ENCODE measurements around the gene KRIT1.

The KRIT1 gene

GRCh38 chr7:92156990-92157389 lies 88.7 kb downstream of the KRIT1 start:
- in situ Hi-C loops (cut with MboI; ENCODE audit: low sequenced_read_pairs), result no loop called here

DNA sequence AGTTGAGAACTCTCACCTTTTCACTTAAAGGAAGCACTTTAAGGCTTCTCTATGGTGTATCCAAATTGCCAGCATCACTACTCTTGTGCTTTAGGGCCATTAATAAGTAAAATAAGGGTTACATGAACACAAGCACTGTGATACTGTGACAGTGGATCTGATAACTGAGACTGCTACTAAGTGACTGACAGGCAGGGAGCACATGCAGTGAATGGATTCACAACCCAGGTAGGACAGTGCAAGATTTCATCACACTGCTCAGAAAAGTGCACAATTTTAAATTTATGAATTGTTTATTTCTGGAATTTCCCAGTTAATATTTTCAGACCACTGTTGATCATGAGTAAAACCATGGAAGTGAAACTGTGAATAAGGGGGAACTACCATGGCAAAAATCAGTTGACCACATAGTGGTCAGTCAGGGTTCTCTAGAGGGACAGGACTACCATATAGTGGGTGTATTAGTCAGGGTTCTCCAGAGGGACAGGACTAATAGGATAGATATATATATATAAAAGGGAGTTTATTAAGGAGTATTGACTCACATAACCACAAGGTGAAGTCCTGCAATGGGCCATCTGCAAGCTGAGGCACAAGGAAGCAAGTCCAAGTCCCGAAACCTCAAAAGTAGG lies 90.5 kb downstream of the KRIT1 start:
- in situ Hi-C loops (cut with MboI; ENCODE audit: low sequenced_read_pairs), result no loop called here

DNA sequence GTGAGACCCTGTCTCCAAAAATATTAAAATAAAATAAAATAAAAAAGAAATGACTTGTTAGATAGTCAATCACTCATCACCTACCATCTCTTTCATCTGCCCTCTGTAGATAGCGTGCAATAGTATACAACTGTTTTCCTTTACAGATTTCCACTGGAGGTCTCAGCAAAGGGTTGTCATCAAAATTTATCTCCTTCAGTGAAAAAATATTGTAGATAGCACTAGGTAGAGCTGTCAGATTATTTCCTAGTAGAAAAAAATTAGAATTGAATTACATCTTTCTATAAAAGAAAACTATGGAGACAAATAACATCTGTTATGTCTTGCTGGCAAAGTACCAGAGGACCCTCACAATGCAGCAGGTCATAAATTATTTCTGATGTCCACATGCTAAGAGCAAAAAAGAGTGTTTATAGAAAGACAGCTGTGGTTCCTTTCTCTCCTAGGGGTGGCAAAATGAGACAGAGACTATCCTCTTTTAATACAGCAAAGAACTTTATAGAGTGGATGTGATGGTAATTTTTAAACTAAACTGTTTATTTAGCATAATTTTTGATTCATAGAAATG lies 95.2 kb downstream of the KRIT1 start:
- in situ Hi-C loops (cut with MboI; ENCODE audit: low sequenced_read_pairs), result no loop called here

DNA sequence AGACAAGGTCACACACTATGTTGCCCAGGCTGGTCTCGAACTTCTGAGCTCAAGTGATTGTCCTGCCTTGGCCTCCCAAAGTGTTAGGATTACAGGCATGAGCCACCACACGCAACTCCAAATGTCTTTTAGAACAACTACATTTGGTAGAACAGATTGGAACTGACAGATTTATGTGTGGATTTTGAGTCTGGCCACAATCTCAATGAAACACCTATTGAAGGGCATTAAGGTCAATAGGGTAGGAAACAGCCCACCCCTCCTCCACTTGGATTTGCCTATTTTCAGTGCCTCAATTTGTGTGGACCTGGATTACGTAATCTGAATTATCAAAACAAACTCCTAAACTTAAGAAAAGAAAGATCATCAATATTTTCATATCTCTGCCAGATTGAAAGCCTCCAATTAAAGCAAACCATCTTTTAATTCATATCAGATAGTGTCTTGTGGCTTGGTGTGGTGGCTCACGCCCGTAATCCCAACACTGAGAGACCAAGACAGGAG lies 95.9 kb downstream of the KRIT1 start:
- in situ Hi-C loops (cut with MboI; ENCODE audit: low sequenced_read_pairs), result no loop called here

Data from HL-60/S4 treated with retinoic acid at 250 ng/mL for 4 days and 3 days (cell line).